ENCODE results near the gene MRPL38.

DNA sequence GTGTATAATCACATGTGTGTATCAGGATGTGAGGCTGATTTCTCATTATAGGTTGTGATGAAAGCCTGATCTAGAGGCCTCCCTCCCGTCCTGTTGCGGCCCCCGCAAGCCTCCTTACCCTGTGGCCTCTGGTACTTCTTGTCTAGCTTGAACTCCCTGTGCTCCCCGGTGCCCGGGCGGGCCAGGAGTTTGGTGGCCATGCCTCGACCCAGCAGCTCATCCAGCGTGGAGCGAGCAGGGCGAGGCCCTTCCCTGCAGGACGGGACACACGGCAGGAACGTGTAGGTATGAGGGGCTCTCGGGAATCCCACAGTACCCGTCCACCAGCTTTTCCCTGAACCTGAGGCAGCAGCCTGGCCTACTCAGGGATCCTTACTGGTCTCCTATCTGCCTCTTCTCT, 21.2 kb upstream of the MRPL38 start:
- TF ChIP-seq EZH2 (IDR thresholded peaks at IDR 0.05): no peak
- no peak for TF ChIP-seq POLR2AphosphoS5 (IDR thresholded peaks at IDR 0.05; ENCODE audit: borderline replicate concordance, low read depth, low read length)
